ENCODE data around the gene NKX2-8.

DNA sequence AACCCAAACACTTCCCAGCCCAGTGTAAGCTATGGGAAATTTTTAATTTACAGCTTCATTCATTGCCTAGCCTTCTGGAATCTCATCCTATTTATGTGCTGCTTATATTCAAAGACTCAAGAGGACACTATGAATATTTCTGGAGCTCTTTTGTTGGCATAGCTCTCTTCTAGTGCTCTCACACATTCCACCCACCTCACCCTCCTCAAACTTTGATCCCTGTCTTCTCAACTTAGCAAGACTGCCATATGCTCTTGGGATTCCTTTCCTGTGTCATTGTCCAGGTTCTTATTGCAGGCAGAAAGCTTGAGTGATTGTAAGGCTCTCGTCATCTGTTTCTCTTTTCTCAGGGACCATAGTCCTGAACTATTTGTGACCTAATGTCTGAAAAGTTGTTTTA is 44.4 kb downstream of the NKX2-8 start:
- TF ChIP-seq SUZ12 (IDR thresholded peaks at IDR 0.05) (no peak), HDGF (IDR thresholded peaks at IDR 0.05; ENCODE audit: borderline replicate concordance) (no peak), LEF1 (IDR thresholded peaks at IDR 0.05; ENCODE audit: borderline replicate concordance) (no peak), ARNT (IDR thresholded peaks at IDR 0.05) (no peak), ELF4 (IDR thresholded peaks at IDR 0.05) (no peak), CTBP1 (IDR thresholded peaks at IDR 0.05; ENCODE audit: borderline replicate concordance) (no peak), ZNF384 (IDR thresholded peaks at IDR 0.05) (no peak), SP1 (IDR thresholded peaks at IDR 0.05) (no peak), L3MBTL2 (conservative IDR thresholded peaks at IDR 0.05) (no peak), BHLHE40 (IDR thresholded peaks at IDR 0.05; ENCODE audit: borderline replicate concordance) (no peak), TARDBP (IDR thresholded peaks at IDR 0.05) (no peak), FOXK2 (IDR thresholded peaks at IDR 0.05) (no peak), FOXM1 (IDR thresholded peaks at IDR 0.05; ENCODE audit: borderline replicate concordance) (no peak)
- TF ChIP-seq, protein P1, sequence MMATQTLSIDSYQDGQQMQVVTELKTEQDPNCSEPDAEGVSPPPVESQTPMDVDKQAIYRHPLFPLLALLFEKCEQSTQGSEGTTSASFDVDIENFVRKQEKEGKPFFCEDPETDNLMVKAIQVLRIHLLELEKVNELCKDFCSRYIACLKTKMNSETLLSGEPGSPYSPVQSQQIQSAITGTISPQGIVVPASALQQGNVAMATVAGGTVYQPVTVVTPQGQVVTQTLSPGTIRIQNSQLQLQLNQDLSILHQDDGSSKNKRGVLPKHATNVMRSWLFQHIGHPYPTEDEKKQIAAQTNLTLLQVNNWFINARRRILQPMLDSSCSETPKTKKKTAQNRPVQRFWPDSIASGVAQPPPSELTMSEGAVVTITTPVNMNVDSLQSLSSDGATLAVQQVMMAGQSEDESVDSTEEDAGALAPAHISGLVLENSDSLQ (IDR thresholded peaks at IDR 0.05), result no peak

All from HEK293T (cell line).